ENCODE data around the gene HIVEP1.
A peak's percentile ranks its signal among the peaks of the same experiment; 100 is the strongest.

The HIVEP1 gene

DNA sequence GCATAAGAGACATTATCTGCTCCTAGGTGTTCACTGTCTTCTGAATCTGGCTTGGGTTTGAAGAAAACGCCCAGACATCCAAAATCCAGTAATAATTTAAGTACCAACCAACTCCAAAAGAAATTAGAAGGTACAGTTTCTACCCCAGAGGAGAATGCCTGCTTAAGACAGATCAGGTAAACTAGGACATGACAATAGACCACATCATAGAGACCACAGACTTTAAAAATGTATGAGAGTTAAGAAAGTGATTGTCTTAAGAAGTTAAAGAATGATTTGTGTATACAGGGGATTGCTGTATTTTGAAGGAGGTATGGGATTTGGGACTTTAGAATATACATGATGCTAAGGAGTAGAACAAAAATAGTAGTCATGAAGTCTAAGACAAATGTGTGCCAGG lies 157.3 kb downstream of the HIVEP1 start:
- Histone ChIP-seq H3K27me3 (ENCODE audit: control insufficient read depth in 3 of 3, insufficient read depth in 3 of 3, low read depth in 1 of 3, low read length in 3 of 3) (no peaks in the 10 kb centered on the region), H4K8ac (ENCODE audit: low read depth, low read length) (no peak overlapping the region), H3K27ac (replicated peaks; ENCODE audit: low read length) (no peak overlapping the region), H2BK12ac (ENCODE audit: low read length) (no peak overlapping the region), H3K9me3 (replicated peaks in 1 of 2; ENCODE audit: control insufficient read depth in 2 of 2, insufficient read depth in 1 of 2, low read depth in 1 of 2, low read length in 2 of 2) (no peaks in the 10 kb centered on the region), H2AK5ac (ENCODE audit: low read depth, low read length) (no peak overlapping the region), H2AFZ (ENCODE audit: low read length) (no peak overlapping the region), H3K18ac (ENCODE audit: low read length) (no peak overlapping the region), H3K23ac (ENCODE audit: low read depth, low read length, poor library complexity) (no peak overlapping the region), H4K91ac (ENCODE audit: low read depth, low read length, poor library complexity) (no peak overlapping the region), H3K4me2 (ENCODE audit: insufficient read depth, low read length, poor library complexity, severe bottlenecking) (no peak overlapping the region), H3K79me1 (ENCODE audit: low read depth, low read length) (no peaks in the 10 kb centered on the region), H3K9ac (ENCODE audit: low read depth, low read length, poor library complexity) (no peak overlapping the region), H2BK120ac (ENCODE audit: low read depth, low read length) (no peak overlapping the region), H3K14ac (ENCODE audit: low read length) (no peak overlapping the region), H3K36me3 (replicated peaks in 1 of 2; ENCODE audit: control insufficient read depth in 2 of 2, insufficient read depth in 2 of 2, low read length in 2 of 2) (peaks cover 0 to 1% of the 10 kb centered on the region in 2 donors), H3K4me3 (ENCODE audit: low read length in 2 of 2) (no peak overlapping the region), H3K4me1 (ENCODE audit: control insufficient read depth in 2 of 2, insufficient read depth in 1 of 2, low read depth in 1 of 2, low read length in 2 of 2) (peaks cover 0 to 2% of the 10 kb centered on the region in 2 donors), H2BK5ac (ENCODE audit: low read length) (no peak overlapping the region), H2BK15ac (ENCODE audit: low read length) (no peak overlapping the region), H3K4ac (ENCODE audit: low read length) (no peak overlapping the region)
- no peak for DNase-seq (ENCODE audit: low spot score)
- no CpG with 5 or more reads among the region's 1 CpG for WGBS, 2 donors (ENCODE audit: extremely low coverage in 2 of 2, insufficient read length in 2 of 2, insufficient replicate concordance in 1 of 2)

DNA sequence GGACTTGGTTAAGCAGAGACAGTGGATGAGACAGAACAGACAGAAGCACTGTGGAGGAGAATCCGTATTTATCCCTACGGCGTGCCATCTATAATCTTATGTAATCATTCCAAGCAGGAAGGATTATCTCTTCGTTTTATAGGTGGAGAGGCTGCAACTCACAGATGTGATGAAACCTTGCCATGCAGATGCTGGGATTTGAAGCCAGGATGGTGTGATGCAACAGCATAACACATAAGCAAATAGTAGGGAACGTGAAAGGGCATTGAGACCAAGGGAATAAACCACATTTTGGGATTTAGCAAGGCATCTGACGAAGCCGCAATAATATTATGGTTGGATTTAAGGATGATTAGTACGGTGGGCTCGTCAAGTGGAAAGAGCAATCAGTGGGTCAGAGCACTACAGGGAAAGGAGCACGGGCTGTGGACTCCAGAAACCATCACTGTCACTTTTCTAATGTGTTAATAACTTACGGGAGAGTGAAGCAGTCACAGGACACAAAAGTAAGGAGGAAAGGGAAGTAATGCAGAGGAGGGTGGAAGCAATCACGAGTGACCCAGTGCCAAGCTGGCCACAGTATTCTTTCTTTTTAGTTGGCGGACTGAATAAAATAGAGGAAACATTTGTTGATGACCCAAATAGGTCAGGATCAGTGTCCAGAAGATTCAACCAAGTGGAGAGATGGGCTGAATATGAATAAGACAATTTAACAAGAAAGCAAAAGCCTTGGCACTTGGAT lies 158.4 kb downstream of the HIVEP1 start:
- Histone ChIP-seq H2AFZ (ENCODE audit: low read length) (no peak overlapping the region), H3K23ac (ENCODE audit: low read depth, low read length, poor library complexity) (no peak overlapping the region), H3K4me2 (ENCODE audit: insufficient read depth, low read length, poor library complexity, severe bottlenecking) (no peak overlapping the region), H3K4me1 (ENCODE audit: control insufficient read depth in 2 of 2, insufficient read depth in 1 of 2, low read depth in 1 of 2, low read length in 2 of 2) (peaks cover 0 to 2% of the 10 kb centered on the region in 2 donors), H2BK120ac (ENCODE audit: low read depth, low read length) (no peak overlapping the region), H4K8ac (ENCODE audit: low read depth, low read length) (no peak overlapping the region), H3K18ac (ENCODE audit: low read length) (no peak overlapping the region), H2BK12ac (ENCODE audit: low read length) (no peak overlapping the region), H3K27ac (replicated peaks; ENCODE audit: low read length) (no peak overlapping the region), H3K27me3 (ENCODE audit: control insufficient read depth in 3 of 3, insufficient read depth in 3 of 3, low read depth in 1 of 3, low read length in 3 of 3) (no peaks in the 10 kb centered on the region), H3K9ac (ENCODE audit: low read depth, low read length, poor library complexity) (no peak overlapping the region), H3K4me3 (ENCODE audit: low read length in 2 of 2) (no peak overlapping the region), H2BK15ac (ENCODE audit: low read length) (no peak overlapping the region), H3K79me1 (ENCODE audit: low read depth, low read length) (no peaks in the 10 kb centered on the region), H3K14ac (ENCODE audit: low read length) (no peak overlapping the region), H3K9me3 (replicated peaks in 1 of 2; ENCODE audit: control insufficient read depth in 2 of 2, insufficient read depth in 1 of 2, low read depth in 1 of 2, low read length in 2 of 2) (no peaks in the 10 kb centered on the region), H3K4ac (ENCODE audit: low read length) (no peak overlapping the region), H2AK5ac (ENCODE audit: low read depth, low read length) (no peak overlapping the region), H4K91ac (ENCODE audit: low read depth, low read length, poor library complexity) (no peak overlapping the region), H3K36me3 (replicated peaks in 1 of 2; ENCODE audit: control insufficient read depth in 2 of 2, insufficient read depth in 2 of 2, low read length in 2 of 2) (no peaks in the 10 kb centered on the region), H2BK5ac (ENCODE audit: low read length) (no peak overlapping the region)
- no CpG with 5 or more reads among the region's 13 CpGs for whole genome bisulfite sequencing, 2 donors (ENCODE audit: extremely low coverage in 2 of 2, insufficient read length in 2 of 2, insufficient replicate concordance in 1 of 2)
- DNase-seq (ENCODE audit: low spot score) = no peak

DNA sequence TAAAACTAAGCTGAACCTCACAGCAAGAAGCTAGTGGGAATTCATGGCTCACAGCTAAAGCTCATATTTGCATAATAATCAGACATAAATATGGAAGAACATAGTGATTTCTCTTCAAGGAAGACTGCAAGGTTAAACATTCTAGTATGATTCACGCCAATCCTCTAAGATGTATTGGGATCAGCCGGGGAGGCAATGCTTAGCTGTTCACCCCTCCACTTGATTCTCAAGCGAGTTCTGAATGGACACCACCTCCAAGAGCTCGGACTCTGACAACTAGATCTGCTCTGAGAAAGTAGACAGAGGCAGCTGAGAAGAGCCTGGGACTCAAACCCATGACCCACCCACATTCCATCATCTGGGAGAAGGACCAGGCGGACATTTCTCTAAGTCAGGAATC lies 159.6 kb downstream of the HIVEP1 start:
- no peak for DNase-seq (ENCODE audit: low spot score)
- Histone ChIP-seq H2AK5ac (ENCODE audit: low read depth, low read length) (no peak overlapping the region), H3K4ac (ENCODE audit: low read length) (no peak overlapping the region), H3K4me3 (ENCODE audit: low read length in 2 of 2) (no peak overlapping the region), H3K9me3 (replicated peaks in 1 of 2; ENCODE audit: control insufficient read depth in 2 of 2, insufficient read depth in 1 of 2, low read depth in 1 of 2, low read length in 2 of 2) (no peaks in the 10 kb centered on the region), H2BK5ac (ENCODE audit: low read length) (no peak overlapping the region), H4K8ac (ENCODE audit: low read depth, low read length) (no peak overlapping the region), H3K9ac (ENCODE audit: low read depth, low read length, poor library complexity) (no peak overlapping the region), H2BK15ac (ENCODE audit: low read length) (no peak overlapping the region), H3K79me1 (ENCODE audit: low read depth, low read length) (no peaks in the 10 kb centered on the region), H2AFZ (ENCODE audit: low read length) (peak overlapping the region; percentile 48), H3K27me3 (ENCODE audit: control insufficient read depth in 3 of 3, insufficient read depth in 3 of 3, low read depth in 1 of 3, low read length in 3 of 3) (no peaks in the 10 kb centered on the region), H3K23ac (ENCODE audit: low read depth, low read length, poor library complexity) (no peak overlapping the region), H2BK12ac (ENCODE audit: low read length) (no peak overlapping the region), H2BK120ac (ENCODE audit: low read depth, low read length) (no peak overlapping the region), H3K14ac (ENCODE audit: low read length) (no peak overlapping the region), H3K4me2 (ENCODE audit: insufficient read depth, low read length, poor library complexity, severe bottlenecking) (no peak overlapping the region), H3K27ac (replicated peaks; ENCODE audit: low read length) (no peak overlapping the region), H3K4me1 (ENCODE audit: control insufficient read depth in 2 of 2, insufficient read depth in 1 of 2, low read depth in 1 of 2, low read length in 2 of 2) (peaks cover 0 to 2% of the 10 kb centered on the region in 2 donors), H3K18ac (ENCODE audit: low read length) (no peak overlapping the region), H4K91ac (ENCODE audit: low read depth, low read length, poor library complexity) (no peak overlapping the region), H3K36me3 (replicated peaks in 1 of 2; ENCODE audit: control insufficient read depth in 2 of 2, insufficient read depth in 2 of 2, low read length in 2 of 2) (no peaks in the 10 kb centered on the region)
- WGBS, 2 donors (ENCODE audit: extremely low coverage in 2 of 2, insufficient read length in 2 of 2, insufficient replicate concordance in 1 of 2) = no CpG with 5 or more reads among the region's 5 CpGs

DNA sequence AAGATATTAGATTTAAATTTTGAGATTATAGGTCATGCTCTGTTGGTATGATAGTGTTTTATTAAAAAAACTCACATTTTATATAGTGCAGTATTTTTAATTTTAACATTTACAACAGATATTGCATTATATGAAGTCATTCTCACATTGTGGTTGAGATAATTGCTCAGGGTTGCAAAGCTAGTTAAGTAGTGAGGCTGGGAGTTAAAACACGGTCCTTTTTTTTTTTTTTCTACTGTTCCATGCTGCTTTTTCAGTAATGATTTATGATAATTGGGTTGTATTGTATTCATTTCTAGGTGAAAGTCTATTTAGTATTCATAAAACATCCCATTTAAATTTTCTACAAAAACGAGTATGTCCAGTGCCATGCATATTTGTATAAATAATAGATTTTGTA lies 160.5 kb downstream of the HIVEP1 start:
- H3K27ac ChIP-seq (replicated peaks; ENCODE audit: low read length) = no peak overlapping the region

More for the DNA sequence above, 160.5 kb downstream of the HIVEP1 start:
- Histone ChIP-seq H4K91ac (ENCODE audit: low read depth, low read length, poor library complexity) (no peak overlapping the region), H3K4me2 (ENCODE audit: insufficient read depth, low read length, poor library complexity, severe bottlenecking) (no peak overlapping the region), H2BK15ac (ENCODE audit: low read length) (no peak overlapping the region), H3K36me3 (replicated peaks in 1 of 2; ENCODE audit: control insufficient read depth in 2 of 2, insufficient read depth in 2 of 2, low read length in 2 of 2) (no peaks in the 10 kb centered on the region), H3K79me1 (ENCODE audit: low read depth, low read length) (no peaks in the 10 kb centered on the region), H3K4ac (ENCODE audit: low read length) (no peak overlapping the region), H2BK120ac (ENCODE audit: low read depth, low read length) (no peak overlapping the region), H3K4me1 (ENCODE audit: control insufficient read depth in 2 of 2, insufficient read depth in 1 of 2, low read depth in 1 of 2, low read length in 2 of 2) (peaks cover 0 to 2% of the 10 kb centered on the region in 2 donors), H4K8ac (ENCODE audit: low read depth, low read length) (no peak overlapping the region), H2BK5ac (ENCODE audit: low read length) (no peak overlapping the region), H3K4me3 (ENCODE audit: low read length in 2 of 2) (no peak overlapping the region), H2AK5ac (ENCODE audit: low read depth, low read length) (no peak overlapping the region), H2BK12ac (ENCODE audit: low read length) (no peak overlapping the region), H2AFZ (ENCODE audit: low read length) (no peak overlapping the region), H3K14ac (ENCODE audit: low read length) (no peak overlapping the region), H3K23ac (ENCODE audit: low read depth, low read length, poor library complexity) (no peak overlapping the region), H3K9ac (ENCODE audit: low read depth, low read length, poor library complexity) (no peak overlapping the region), H3K18ac (ENCODE audit: low read length) (no peak overlapping the region), H3K9me3 (replicated peaks in 1 of 2; ENCODE audit: control insufficient read depth in 2 of 2, insufficient read depth in 1 of 2, low read depth in 1 of 2, low read length in 2 of 2) (no peaks in the 10 kb centered on the region), H3K27me3 (ENCODE audit: control insufficient read depth in 3 of 3, insufficient read depth in 3 of 3, low read depth in 1 of 3, low read length in 3 of 3) (no peaks in the 10 kb centered on the region)
- no CpG with 5 or more reads among the region's 2 CpGs for WGBS, 2 donors (ENCODE audit: extremely low coverage in 2 of 2, insufficient read length in 2 of 2, insufficient replicate concordance in 1 of 2)
- DNase-seq (ENCODE audit: low spot score) = no peak

All from neuronal stem cell (in vitro differentiated cells).